SU-DHL-6 (cell line): ENCODE results near the gene MYO15B.

Experiments used
- H2AFZ ChIP-seq: fragments of 200-600 bp; sonication (generic); 2 replicates; pipeline ENCODE4 v1.6.1; 2014; ENCODE audit warnings: low read depth, mild to moderate bottlenecking, moderate library complexity, mixed read lengths, antibody characterized with exemption, low read length; ENCODE audit not compliant: severe bottlenecking
- H3F3A ChIP-seq: fragments of 200-600 bp; shearing (Covaris generic); 2 replicates; pipeline ENCODE4 v1.6.0; 2016; ENCODE audit warnings: antibody characterized with exemption, mild to moderate bottlenecking; ENCODE audit not compliant: insufficient read depth
- H3K27ac ChIP-seq: fragments of 200-600 bp; sonication (generic); 2 replicates; pipeline ENCODE4 v1.5.1; 2016; ENCODE audit warnings: low read depth, mild to moderate bottlenecking, low read length, moderate library complexity, mixed read lengths
- H3K27me3 ChIP-seq: fragments of 200-600 bp; sonication (generic), shearing (Covaris generic); 2 replicates; pipeline ENCODE4 v1.6.0; 2014; ENCODE audit warnings: mild to moderate bottlenecking, low read length
- H3K36me3 ChIP-seq: fragments of 200-600 bp; sonication (generic); 2 replicates; pipeline ENCODE4 v1.6.1; 2014; ENCODE audit warnings: mild to moderate bottlenecking, low read length, mixed read lengths
- H3K4me2 ChIP-seq: fragments of 300-600, 200-600 bp; shearing (Covaris generic), sonication (generic); 2 replicates; pipeline ENCODE4 v1.6.0; 2014; ENCODE audit warnings: low read length, low read depth, mild to moderate bottlenecking; ENCODE audit not compliant: poor library complexity, severe bottlenecking
- H3K4me3 ChIP-seq: fragments of 200-600 bp; sonication (generic); 2 replicates; pipeline ENCODE4 v1.5.1; 2014; ENCODE audit warnings: antibody characterized with exemption, low read length, mild to moderate bottlenecking, mixed read lengths; ENCODE audit not compliant: insufficient read depth, poor library complexity, severe bottlenecking
- H3K79me2 ChIP-seq: fragments of 200-600 bp; sonication (generic); 2 replicates; pipeline ENCODE4 v1.6.1; 2014; ENCODE audit warnings: mild to moderate bottlenecking, low read length, moderate library complexity; ENCODE audit not compliant: insufficient read depth
- H3K9ac ChIP-seq: fragments of 200-600 bp; sonication (generic); 2 replicates; pipeline ENCODE4 v1.7.0; 2014; ENCODE audit warnings: mild to moderate bottlenecking, low read length
- H3K9me2 ChIP-seq: fragments of 200-600 bp; sonication (generic); replicated peaks from 2 replicates; pipeline ENCODE4 v1.6.1; 2014; ENCODE audit warnings: low read length; ENCODE audit not compliant: insufficient read depth
- H3K9me3 ChIP-seq: fragments of 200-600 bp; sonication (generic); 2 replicates; pipeline ENCODE4 v1.6.1; 2014; ENCODE audit warnings: low read length, mixed read lengths; ENCODE audit not compliant: insufficient read depth
- H4K20me1 ChIP-seq: fragments of 200-600 bp; sonication (generic); 2 replicates; pipeline ENCODE4 v1.6.1; 2014; ENCODE audit warnings: low read depth, mild to moderate bottlenecking, antibody characterized with exemption, low read length, moderate library complexity, mixed read lengths
- CTCF ChIP-seq: fragments of 200-600 bp; sonication (generic); IDR thresholded peaks from one replicate; pipeline ENCODE4 v1.5.1; 2017; ENCODE audit warnings: antibody characterized with exemption, mild to moderate bottlenecking, low read length, moderate library complexity; ENCODE audit not compliant: insufficient read depth, poor library complexity, severe bottlenecking
- EZH2phosphoT487 ChIP-seq: fragments of 200-600 bp; sonication (generic), shearing (Covaris generic); conservative IDR thresholded peaks from 2 replicates; pipeline ENCODE4 v1.6.1; 2018; ENCODE audit warnings: mild to moderate bottlenecking, antibody characterized with exemption, low read length, moderate library complexity, mixed read lengths

The MYO15B gene

GRCh38 chr17:75614006-75614405 is 26.4 kb downstream of the MYO15B start:
- no peaks in the 10 kb centered on the region for H3K9me3 ChIP-seq
- H3K27me3 ChIP-seq = no peaks in the 10 kb centered on the region
- H2AFZ ChIP-seq = no peak overlapping the region
- H3K27ac ChIP-seq = no peak overlapping the region
- no peaks in the 10 kb centered on the region for H3K79me2 ChIP-seq
- no peak overlapping the region for H3K9ac ChIP-seq
- TF ChIP-seq EZH2phosphoT487 = no peak
- H3K9me2 ChIP-seq = no peaks in the 10 kb centered on the region
- H4K20me1 ChIP-seq = no peaks in the 10 kb centered on the region
- H3K4me2 ChIP-seq = no peak overlapping the region
- H3K36me3 ChIP-seq = no peaks in the 10 kb centered on the region
- no peaks in the 10 kb centered on the region for H3F3A ChIP-seq
- H3K4me3 ChIP-seq = no peak overlapping the region

- H2AFZ ChIP-seq = no peak overlapping the region
- no peaks in the 10 kb centered on the region for H3K36me3 ChIP-seq
- no peaks in the 10 kb centered on the region for H3K9me2 ChIP-seq
- H3K27me3 ChIP-seq = no peaks in the 10 kb centered on the region
- H4K20me1 ChIP-seq = no peaks in the 10 kb centered on the region
- no peak overlapping the region for H3K9ac ChIP-seq
- no peak overlapping the region for H3K4me3 ChIP-seq
- TF ChIP-seq CTCF = no peak
- no peak for TF ChIP-seq EZH2phosphoT487
- H3K27ac ChIP-seq = no peak overlapping the region
- H3F3A ChIP-seq = no peaks in the 10 kb centered on the region
- no peaks in the 10 kb centered on the region for H3K79me2 ChIP-seq
- H3K9me3 ChIP-seq = no peaks in the 10 kb centered on the region
- no peak overlapping the region for H3K4me2 ChIP-seq
Measured at GRCh38 chr17:75614556-75615270, 27.1 kb downstream of the MYO15B start.

- Histone ChIP-seq H3F3A (no peaks in the 10 kb centered on the region), H3K36me3 (no peaks in the 10 kb centered on the region), H2AFZ (no peak overlapping the region), H3K9me2 (no peaks in the 10 kb centered on the region), H3K27me3 (no peaks in the 10 kb centered on the region), H3K4me2 (no peak overlapping the region), H3K9me3 (no peaks in the 10 kb centered on the region), H4K20me1 (no peaks in the 10 kb centered on the region), H3K27ac (no peak overlapping the region), H3K9ac (no peak overlapping the region), H3K79me2 (no peaks in the 10 kb centered on the region), H3K4me3 (no peak overlapping the region)
- TF ChIP-seq CTCF = no peak
- TF ChIP-seq EZH2phosphoT487 = no peak
Measured at GRCh38 chr17:75615301-75615700, 27.7 kb downstream of the MYO15B start.

GRCh38 chr17:75616521-75617122 is 29.0 kb downstream of the MYO15B start:
- H3K4me2 ChIP-seq = no peak overlapping the region
- H3K9me3 ChIP-seq = no peaks in the 10 kb centered on the region
- no peaks in the 10 kb centered on the region for H3K79me2 ChIP-seq
- H3K4me3 ChIP-seq = no peak overlapping the region
- no peaks in the 10 kb centered on the region for H3F3A ChIP-seq
- no peak overlapping the region for H3K27ac ChIP-seq
- H2AFZ ChIP-seq = no peak overlapping the region
- no peaks in the 10 kb centered on the region for H4K20me1 ChIP-seq
- no peaks in the 10 kb centered on the region for H3K9me2 ChIP-seq
- TF ChIP-seq EZH2phosphoT487 (no peak), CTCF (no peak)
- H3K36me3 ChIP-seq = no peaks in the 10 kb centered on the region
- no peak overlapping the region for H3K9ac ChIP-seq
- no peaks in the 10 kb centered on the region for H3K27me3 ChIP-seq
